HG03558 (cell line): ENCODE results near the gene P2RX6.

Experiments
- ATAC-seq: cut with Tn5 transposase; IDR thresholded peaks from one replicate; pipeline ENCODE4 v1.9.1; 2021; ENCODE audit warnings: moderate number of reproducible peaks; ENCODE audit not compliant: unreplicated experiment; ENCODE audit errors: extremely low read depth

The P2RX6 gene

DNA sequence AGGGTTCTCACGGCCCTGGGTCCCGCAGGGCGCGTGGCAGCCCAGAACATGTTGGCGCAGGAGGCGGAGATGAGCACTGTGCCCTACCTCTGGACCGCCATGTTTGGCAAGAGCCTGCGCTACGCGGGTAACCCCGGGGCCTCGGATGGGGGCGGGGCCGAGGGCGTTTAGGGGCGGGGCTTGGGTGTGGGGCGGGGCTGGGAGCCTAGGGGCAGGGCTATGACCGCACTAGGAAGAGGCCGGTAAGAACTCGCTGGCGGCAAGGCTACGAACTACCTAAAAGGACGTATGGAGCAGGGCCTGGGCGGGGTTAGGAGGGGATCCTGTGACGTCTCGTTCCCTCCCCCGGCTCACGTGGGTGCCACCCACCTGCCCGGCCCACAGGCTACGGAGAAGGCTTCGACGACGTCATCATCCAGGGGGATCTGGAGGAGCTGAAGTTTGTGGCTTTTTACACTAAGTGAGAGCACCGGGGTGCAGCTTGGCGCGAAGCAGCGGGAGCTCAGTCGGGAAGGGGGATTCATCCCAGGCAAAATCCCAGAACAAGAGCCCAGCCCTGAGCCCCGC lies 35.6 kb upstream of the P2RX6 start:
- no peak for ATAC-seq

DNA sequence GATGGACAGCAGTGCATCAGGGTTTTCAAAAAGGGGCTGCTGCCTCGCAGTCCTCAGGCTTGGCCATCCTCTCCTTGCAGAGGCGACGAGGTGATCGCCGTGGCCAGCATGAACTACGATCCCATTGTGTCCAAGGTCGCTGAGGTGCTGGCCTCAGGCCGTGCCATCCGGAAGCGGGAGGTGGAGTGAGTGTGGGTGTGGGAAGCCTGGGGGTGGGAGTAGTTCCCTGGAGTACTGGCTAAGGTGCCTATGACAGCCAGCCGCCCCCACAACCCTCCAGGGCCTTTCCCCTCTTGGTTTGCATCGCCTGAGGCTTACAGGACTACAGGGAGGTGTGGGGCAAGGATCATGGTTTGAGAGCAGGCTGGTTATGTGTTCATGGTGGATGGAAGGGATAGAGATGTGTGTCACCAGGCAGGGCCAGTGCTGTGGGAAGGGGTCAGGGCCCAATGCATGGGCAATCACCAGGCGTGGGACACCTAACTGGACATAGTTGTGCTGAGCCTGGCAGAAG lies 35.0 kb upstream of the P2RX6 start:
- no peak for ATAC-seq

- ATAC-seq, result no peak
Observed at GRCh38 chr22:20980523-20980922, 34.4 kb upstream of the P2RX6 start.

DNA sequence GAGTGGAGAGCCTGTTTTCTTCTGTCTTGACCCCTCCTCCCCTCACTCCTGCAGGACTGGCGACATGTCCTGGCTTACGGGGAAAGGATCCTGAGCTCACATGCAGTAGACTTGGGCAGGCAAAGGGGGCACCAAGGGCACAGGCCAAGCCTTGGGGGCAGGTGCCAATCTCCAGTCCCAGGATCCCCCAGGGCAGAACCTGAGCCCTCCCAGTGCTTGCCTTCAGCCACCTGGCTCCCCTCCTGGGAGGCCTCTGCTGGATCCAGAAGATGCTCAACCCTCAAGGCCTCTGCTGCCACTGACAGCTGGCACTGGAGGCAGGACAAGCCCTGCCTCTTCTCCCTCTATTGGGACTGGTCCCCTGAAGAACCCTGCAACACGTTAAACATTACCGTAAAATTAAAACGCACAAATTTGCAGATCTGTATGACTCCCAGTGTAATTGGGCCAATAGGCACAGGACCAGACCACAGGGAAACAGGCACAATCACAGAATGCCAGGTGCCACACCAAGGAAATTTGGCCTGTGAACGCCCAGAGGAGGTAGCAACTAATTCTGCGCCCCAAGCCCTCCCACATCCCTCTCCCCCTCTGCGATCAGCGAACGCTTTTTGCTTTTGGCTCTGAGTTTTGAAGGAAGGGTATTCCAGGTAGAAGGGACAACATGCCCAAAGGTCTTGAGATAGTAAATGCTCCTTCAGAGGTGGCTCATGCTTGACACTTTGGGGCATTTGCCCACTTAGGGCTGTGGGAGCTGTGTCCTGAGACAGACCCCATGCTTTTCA lies 33.8 kb upstream of the P2RX6 start:
- no peak for ATAC-seq

DNA sequence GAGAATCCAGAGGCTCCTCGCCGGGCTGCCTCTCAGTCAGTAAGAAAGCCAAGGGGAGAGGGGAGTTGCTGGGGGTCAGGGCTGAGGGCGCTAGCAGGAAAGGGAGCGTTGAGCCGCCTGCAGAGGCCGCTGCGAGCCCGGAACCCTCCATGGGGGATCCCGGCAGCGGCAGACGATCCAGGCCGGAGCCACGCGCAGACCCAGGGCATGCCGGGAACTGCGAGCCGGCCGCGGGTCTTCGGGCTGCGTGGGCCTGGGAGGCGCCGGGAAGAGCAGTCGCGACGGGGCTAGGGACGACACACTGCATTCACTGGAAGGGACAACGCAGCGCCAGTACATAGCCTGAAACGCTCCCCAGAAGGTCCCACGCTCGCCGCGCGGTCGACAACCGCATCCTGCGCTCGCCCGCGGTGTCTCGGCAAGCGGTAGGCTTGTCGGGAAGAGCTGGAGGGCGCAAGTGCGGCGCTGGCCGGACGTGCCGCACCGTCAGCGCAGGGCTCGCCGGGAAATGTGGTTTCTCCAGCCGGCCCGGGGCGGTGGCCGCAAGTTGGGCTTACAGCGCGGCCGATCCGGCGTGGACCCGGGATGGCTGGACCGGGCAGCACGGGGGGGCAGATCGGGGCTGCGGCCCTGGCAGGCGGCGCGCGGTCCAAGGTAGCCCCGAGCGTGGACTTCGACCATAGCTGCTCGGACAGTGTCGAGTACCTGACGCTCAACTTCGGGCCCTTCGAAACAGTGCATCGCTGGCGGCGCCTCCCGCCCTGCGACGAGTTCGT lies 33.0 kb upstream of the P2RX6 start, which contains the start of gene LZTR1:
Gene LZTR1 (plus strand): TSS at position 511 of the 776 bp plus-strand sequence. CDS start 75 bp downstream, at position 586.
- ATAC-seq, result no peak

- ATAC-seq, result no peak
Observed at GRCh38 chr22:20982563-20982882, 32.4 kb upstream of the P2RX6 start.

DNA sequence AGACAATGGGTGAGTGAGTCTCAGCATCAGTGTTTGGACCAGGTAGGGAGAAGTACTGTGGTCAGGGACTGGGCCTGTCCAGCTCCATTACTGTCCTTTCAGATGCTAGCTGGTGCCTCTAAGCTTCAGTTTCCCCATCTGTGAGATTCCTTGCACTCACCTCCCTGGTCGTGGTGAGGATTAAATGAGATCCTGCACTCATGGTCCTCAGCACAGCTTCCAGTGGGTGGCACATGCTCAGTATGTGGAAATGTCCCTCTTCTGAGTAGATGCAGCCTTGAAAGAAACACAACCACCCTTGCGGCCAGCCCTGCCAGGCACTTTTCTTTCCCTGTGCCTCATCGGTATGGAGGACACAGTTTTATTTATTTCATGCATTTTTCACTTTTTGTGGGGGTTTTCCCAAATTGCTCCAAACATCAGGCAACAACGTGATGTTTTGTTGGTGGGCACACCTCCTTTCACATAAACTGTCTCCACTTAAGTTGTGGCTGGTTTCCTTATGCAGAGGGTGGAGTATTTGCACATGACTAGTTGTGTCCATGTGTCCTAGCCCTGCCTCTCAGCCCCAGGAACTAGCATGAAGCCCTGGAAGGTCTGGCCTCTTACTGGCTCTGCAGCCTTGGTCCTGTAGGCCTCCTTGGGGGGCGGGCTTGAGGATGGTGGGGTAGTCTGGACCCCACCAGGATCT lies 31.7 kb upstream of the P2RX6 start:
- ATAC-seq, result no peak

DNA sequence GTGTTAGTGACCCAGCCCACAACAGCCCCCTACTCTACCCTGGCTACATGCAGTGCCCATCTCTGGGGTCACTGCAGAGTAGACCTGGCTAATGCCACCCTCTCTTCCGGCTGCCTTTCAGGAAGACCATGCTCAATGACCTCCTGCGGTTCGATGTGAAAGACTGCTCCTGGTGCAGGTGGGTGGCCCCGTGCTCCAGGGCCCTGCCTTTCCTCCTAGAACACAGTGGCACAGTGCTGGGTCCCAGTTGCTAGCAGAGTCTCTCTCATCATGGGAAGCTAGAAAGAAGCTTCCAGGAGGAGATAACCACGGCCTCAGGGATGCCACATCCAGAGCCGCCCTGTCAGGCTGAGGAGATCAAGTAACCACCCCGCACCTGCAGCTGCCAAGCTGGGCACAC lies 29.2 kb upstream of the P2RX6 start:
- ATAC-seq, result no peak

DNA sequence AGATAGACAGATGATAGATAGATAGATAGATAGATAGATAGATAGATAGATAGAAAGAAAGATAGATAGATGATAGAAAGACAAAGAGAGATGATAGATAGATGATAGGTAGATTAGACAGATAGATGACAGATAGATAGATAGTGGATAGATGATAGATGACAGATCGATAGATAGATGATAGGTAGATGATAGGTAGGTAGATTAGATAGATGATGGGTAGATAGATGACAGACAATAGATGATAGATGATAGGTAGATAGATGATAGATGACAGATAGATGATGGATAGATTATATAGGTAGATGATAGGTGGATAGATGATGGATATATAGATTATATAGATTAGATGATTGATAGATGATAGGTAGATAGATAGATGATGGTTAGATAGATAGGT lies 28.6 kb upstream of the P2RX6 start:
- ATAC-seq, result no peak

DNA sequence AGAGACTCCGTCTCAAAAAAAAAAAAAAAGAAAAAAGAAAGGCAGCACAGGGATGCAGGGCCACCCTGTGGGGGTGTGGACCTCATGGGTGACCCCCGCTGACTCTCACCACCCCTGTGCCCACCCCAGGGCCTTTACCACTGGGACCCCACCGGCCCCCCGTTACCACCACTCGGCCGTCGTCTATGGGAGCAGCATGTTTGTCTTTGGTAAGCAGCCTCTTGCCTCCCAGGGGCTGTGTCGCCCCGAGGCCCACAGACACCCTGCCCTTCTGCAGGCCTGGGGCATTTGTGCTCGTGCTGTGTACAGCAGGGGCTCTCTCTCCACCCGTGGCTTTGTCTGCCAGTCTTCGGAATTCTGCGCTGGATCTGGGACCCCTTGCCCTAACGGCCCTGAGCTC lies 27.6 kb upstream of the P2RX6 start:
- no peak for ATAC-seq

DNA sequence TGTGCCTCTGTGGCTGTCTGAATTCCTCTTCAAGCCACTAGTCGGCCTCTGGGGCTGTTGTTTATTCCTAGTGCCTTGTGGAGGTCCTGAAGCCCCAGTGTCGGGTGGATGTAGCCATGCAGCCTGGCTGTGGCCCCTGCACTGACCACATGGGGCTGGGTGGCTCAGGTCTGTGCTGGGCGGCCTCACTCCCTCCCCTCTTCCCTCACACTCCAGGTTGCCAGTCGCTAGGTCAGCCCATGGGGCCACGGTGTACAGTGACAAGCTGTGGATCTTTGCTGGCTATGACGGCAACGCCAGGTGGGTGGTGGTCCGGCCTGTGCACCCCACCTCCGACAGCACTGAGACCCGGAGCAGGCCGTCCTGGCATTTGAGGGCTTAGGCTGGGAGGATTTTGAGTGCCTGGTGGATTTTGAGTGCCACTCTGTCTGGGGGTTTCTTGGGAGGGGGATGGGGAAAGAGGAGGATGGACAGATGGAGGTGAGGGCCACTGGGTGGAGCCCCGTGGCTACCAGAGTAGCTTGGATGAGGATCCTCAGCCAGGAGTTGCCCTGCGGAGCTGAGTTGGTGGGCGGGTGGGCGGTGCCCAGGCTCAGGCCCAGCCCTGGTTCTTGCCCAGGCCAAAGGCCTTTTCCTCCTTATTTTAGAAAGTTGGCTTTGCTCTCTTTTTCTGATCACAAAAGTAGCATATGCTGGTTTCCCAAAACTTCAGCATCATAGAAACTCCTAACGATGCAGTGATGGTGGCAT lies 26.2 kb upstream of the P2RX6 start:
- no peak for ATAC-seq

DNA sequence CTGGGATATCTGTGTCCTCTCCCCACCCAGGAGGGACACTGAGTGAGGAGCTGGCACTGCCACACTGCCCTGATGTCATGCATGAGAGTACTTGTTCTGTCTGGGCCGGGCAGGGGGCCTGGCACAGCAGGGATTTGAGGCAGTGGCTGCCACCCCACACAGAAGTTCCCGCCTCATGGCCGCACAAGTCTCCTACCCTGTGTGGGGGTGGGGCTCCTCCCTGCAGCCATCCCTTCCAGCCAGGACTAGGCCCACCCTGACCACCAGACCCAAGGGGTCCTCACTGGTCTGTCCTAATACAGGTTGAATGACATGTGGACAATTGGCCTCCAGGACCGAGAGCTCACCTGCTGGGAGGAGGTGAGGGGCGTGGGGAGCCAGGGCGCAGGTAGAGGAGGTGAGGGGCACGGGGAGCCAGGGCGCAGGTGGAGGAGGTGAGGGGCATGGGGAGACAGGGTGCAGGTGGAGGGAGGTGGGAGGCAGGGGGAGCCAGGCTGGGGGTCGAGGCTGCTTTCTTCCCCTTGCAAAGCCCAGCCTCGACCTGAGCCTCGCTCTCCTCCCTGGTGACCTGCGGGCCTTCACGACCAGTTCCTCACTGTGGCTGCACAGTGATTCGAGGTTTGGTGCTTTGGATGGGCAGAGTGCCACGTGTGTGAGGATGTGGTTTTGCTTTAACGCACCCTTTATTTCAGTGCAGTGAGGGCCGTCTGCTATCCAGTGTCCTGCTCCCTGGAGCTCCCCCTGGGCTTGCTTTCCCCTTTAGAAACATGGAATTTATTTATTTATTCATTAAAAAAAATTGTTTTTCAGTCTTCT lies 25.4 kb upstream of the P2RX6 start:
- no peak for ATAC-seq

DNA sequence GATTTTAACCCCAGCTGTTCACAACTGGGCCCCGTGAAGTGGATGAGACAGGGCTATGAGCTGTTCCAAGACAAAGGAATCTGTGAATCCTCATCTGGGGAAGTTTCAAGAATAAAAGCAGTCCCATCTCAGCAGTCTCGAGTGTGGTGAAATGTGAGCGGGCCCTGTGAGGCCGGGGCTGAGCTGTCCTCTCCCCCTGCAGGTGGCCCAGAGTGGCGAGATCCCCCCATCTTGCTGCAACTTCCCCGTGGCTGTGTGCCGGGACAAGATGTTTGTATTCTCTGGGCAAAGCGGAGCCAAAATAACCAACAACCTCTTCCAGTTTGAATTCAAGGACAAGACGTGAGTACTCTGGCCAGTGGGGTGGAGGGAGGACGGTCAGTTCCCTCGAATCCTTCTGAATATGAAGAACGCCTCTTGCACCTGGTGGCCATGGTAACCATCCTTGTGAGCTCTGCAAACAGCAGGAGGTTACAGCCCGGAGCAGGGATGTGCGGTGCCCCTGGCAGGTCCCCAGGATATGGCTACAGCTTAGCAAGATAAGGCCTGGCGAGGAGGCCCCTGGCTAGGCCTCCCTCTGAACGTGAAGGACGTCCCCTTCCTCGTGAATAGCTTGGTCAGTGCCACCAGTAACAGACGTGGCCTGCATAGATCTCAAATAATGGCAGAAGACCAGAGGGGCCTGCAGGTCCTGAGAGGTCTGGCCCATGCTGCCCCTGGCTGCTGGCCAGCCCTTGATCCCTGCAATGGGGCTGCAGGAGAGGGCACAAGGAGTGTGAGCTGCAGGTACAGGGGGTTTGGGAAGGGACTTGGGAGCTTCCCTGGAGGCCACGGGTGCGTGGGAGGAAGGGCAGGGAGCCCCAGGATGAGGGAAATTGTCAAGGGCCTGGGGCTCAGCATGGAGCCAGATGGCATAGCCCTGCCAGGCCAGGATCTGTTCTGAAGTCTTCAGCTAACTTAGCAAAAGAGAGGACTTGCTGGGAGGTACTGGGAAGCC lies 24.5 kb upstream of the P2RX6 start:
- no peak for ATAC-seq

- ATAC-seq, result no peak
Observed at GRCh38 chr22:20991252-20992055, 23.5 kb upstream of the P2RX6 start.

GRCh38 chr22:20992056-20992442 lies 22.9 kb upstream of the P2RX6 start:
- ATAC-seq, result no peak

GRCh38 chr22:20992456-20993303 lies 22.3 kb upstream of the P2RX6 start:
- ATAC-seq, result no peak
